ENCODE results near the gene NPC1L1. TPM values are rescaled to one million over a fixed set of nuclear protein-coding genes. Genes with fewer than 3 reads are reported as not detected.

Gene NPC1L1
- total RNA-seq (2012; rRNA removed), result under 0.01 TPM in 1 of 2 replicates, not detected in the other

GRCh38 chr7:44541028-44541869 lies at the start of gene NPC1L1:
NPC1L1 (minus strand) TSS chr7:44541330; CDS start chr7:44541259, 71 bp downstream.
- peaks cover 9% of the 10 kb centered on the region for H3K27me3 ChIP-seq (ENCODE audit: control insufficient read depth, insufficient read depth, low read length)
- H3K9ac ChIP-seq (ENCODE audit: low read depth, low read length), result no peak within 1 kb of the TSS
- H3K4me2 ChIP-seq (ENCODE audit: low read length), result no peak within 1 kb of the TSS
- peaks cover 5% of the 10 kb centered on the region for H3K4me1 ChIP-seq (ENCODE audit: control insufficient read depth, insufficient read depth, low read length)
- no peaks in the 10 kb centered on the region for H3K36me3 ChIP-seq (ENCODE audit: insufficient read depth, low read length)
- no peaks in the 10 kb centered on the region for H3K9me3 ChIP-seq (replicated peaks; ENCODE audit: low read length)
- H3K4me3 ChIP-seq (ENCODE audit: low read length), result no peak within 1 kb of the TSS

- Histone ChIP-seq H3K4me1 (ENCODE audit: control insufficient read depth, insufficient read depth, low read length) (no peaks in the 10 kb centered on the region), H3K36me3 (ENCODE audit: insufficient read depth, low read length) (no peaks in the 10 kb centered on the region), H3K27me3 (ENCODE audit: control insufficient read depth, insufficient read depth, low read length) (no peaks in the 10 kb centered on the region), H3K4me3 (ENCODE audit: low read length) (no peak overlapping the region), H3K9me3 (replicated peaks; ENCODE audit: low read length) (no peaks in the 10 kb centered on the region), H3K9ac (ENCODE audit: low read depth, low read length) (no peak overlapping the region), H3K4me2 (ENCODE audit: low read length) (no peak overlapping the region)
Observed at GRCh38 chr7:44590910-44591309, 49.8 kb upstream of the NPC1L1 start.

- Histone ChIP-seq H3K4me3 (ENCODE audit: low read length) (no peak overlapping the region), H3K9ac (ENCODE audit: low read depth, low read length) (no peak overlapping the region), H3K36me3 (ENCODE audit: insufficient read depth, low read length) (no peaks in the 10 kb centered on the region), H3K4me1 (ENCODE audit: control insufficient read depth, insufficient read depth, low read length) (peaks cover 1% of the 10 kb centered on the region), H3K9me3 (replicated peaks; ENCODE audit: low read length) (no peaks in the 10 kb centered on the region), H3K27me3 (ENCODE audit: control insufficient read depth, insufficient read depth, low read length) (no peaks in the 10 kb centered on the region), H3K4me2 (ENCODE audit: low read length) (no peak overlapping the region)
Observed at GRCh38 chr7:44587843-44588711, 46.9 kb upstream of the NPC1L1 start.

- Histone ChIP-seq H3K9ac (ENCODE audit: low read depth, low read length) (peak overlapping the region; percentile 94), H3K36me3 (ENCODE audit: insufficient read depth, low read length) (peaks cover 19% of the 10 kb centered on the region), H3K9me3 (replicated peaks; ENCODE audit: low read length) (no peaks in the 10 kb centered on the region), H3K27me3 (ENCODE audit: control insufficient read depth, insufficient read depth, low read length) (no peaks in the 10 kb centered on the region), H3K4me1 (ENCODE audit: control insufficient read depth, insufficient read depth, low read length) (peaks cover 11% of the 10 kb centered on the region), H3K4me3 (ENCODE audit: low read length) (peak overlapping the region; percentile 88), H3K4me2 (ENCODE audit: low read length) (peak overlapping the region; percentile 96)
Observed at GRCh38 chr7:44583146-44583865, 42.2 kb upstream of the NPC1L1 start.

GRCh38 chr7:44581879-44582603 lies 40.9 kb upstream of the NPC1L1 start, which contains the start of gene TMED4:
TMED4 (minus strand) TSS chr7:44582231; CDS start chr7:44582206, 25 bp downstream.
- H3K9me3 ChIP-seq (replicated peaks; ENCODE audit: low read length), result no peaks in the 10 kb centered on the region
- H3K4me2 ChIP-seq (ENCODE audit: low read length), result peak within 1 kb of the TSS; percentile 96
- peaks cover 24% of the 10 kb centered on the region for H3K36me3 ChIP-seq (ENCODE audit: insufficient read depth, low read length)
- peak within 1 kb of the TSS; percentile 94 for H3K9ac ChIP-seq (ENCODE audit: low read depth, low read length)
- H3K4me1 ChIP-seq (ENCODE audit: control insufficient read depth, insufficient read depth, low read length), result peaks cover 11% of the 10 kb centered on the region
- no peaks in the 10 kb centered on the region for H3K27me3 ChIP-seq (ENCODE audit: control insufficient read depth, insufficient read depth, low read length)
- peak within 1 kb of the TSS; percentile 88 for H3K4me3 ChIP-seq (ENCODE audit: low read length)

- no peaks in the 10 kb centered on the region for H3K27me3 ChIP-seq (ENCODE audit: control insufficient read depth, insufficient read depth, low read length)
- H3K4me1 ChIP-seq (ENCODE audit: control insufficient read depth, insufficient read depth, low read length), result peaks cover 11% of the 10 kb centered on the region
- H3K9ac ChIP-seq (ENCODE audit: low read depth, low read length), result peak overlapping the region; percentile 89
- peak overlapping the region; percentile 88 for H3K4me3 ChIP-seq (ENCODE audit: low read length)
- H3K36me3 ChIP-seq (ENCODE audit: insufficient read depth, low read length), result peaks cover 24% of the 10 kb centered on the region
- no peaks in the 10 kb centered on the region for H3K9me3 ChIP-seq (replicated peaks; ENCODE audit: low read length)
- peak overlapping the region; percentile 95 for H3K4me2 ChIP-seq (ENCODE audit: low read length)
Observed at GRCh38 chr7:44580945-44581878, 40.1 kb upstream of the NPC1L1 start.

- H3K36me3 ChIP-seq (ENCODE audit: insufficient read depth, low read length), result peaks cover 49% of the 10 kb centered on the region
- H3K9ac ChIP-seq (ENCODE audit: low read depth, low read length), result no peak overlapping the region
- no peak overlapping the region for H3K4me2 ChIP-seq (ENCODE audit: low read length)
- no peaks in the 10 kb centered on the region for H3K27me3 ChIP-seq (ENCODE audit: control insufficient read depth, insufficient read depth, low read length)
- H3K4me1 ChIP-seq (ENCODE audit: control insufficient read depth, insufficient read depth, low read length), result peaks cover 21% of the 10 kb centered on the region
- H3K9me3 ChIP-seq (replicated peaks; ENCODE audit: low read length), result no peaks in the 10 kb centered on the region
- H3K4me3 ChIP-seq (ENCODE audit: low read length), result no peak overlapping the region
Observed at GRCh38 chr7:44576228-44576627, 35.1 kb upstream of the NPC1L1 start.

GRCh38 chr7:44575054-44575453 lies 33.9 kb upstream of the NPC1L1 start:
- Histone ChIP-seq H3K36me3 (ENCODE audit: insufficient read depth, low read length) (peaks cover 57% of the 10 kb centered on the region), H3K4me3 (ENCODE audit: low read length) (peak overlapping the region; percentile 90), H3K9me3 (replicated peaks; ENCODE audit: low read length) (no peaks in the 10 kb centered on the region), H3K27me3 (ENCODE audit: control insufficient read depth, insufficient read depth, low read length) (no peaks in the 10 kb centered on the region), H3K4me2 (ENCODE audit: low read length) (peak overlapping the region; percentile 93), H3K4me1 (ENCODE audit: control insufficient read depth, insufficient read depth, low read length) (peaks cover 16% of the 10 kb centered on the region), H3K9ac (ENCODE audit: low read depth, low read length) (peak overlapping the region; percentile 95)

GRCh38 chr7:44574287-44574872 lies 33.2 kb upstream of the NPC1L1 start:
- Histone ChIP-seq H3K9ac (ENCODE audit: low read depth, low read length) (peak overlapping the region; percentile 95), H3K36me3 (ENCODE audit: insufficient read depth, low read length) (peaks cover 57% of the 10 kb centered on the region), H3K4me3 (ENCODE audit: low read length) (peak overlapping the region; percentile 90), H3K4me2 (ENCODE audit: low read length) (peak overlapping the region; percentile 93), H3K9me3 (replicated peaks; ENCODE audit: low read length) (no peaks in the 10 kb centered on the region), H3K27me3 (ENCODE audit: control insufficient read depth, insufficient read depth, low read length) (no peaks in the 10 kb centered on the region), H3K4me1 (ENCODE audit: control insufficient read depth, insufficient read depth, low read length) (peaks cover 16% of the 10 kb centered on the region)
